HL-60 (cell line): Measurements from ENCODE around the gene SMIM45.

Experiments used
- DNase-seq, 2 experiments: peaks; one replicate each; pipeline ENCODE4 v3.0.0-alpha.2; 2010 to 2020; ENCODE audit warnings: low read depth in 1 of 2, low spot score in 1 of 2
- H3K27ac ChIP-seq: fragments of 250-450 bp; sonication (Bioruptor Pico); replicated peaks from 2 replicates; pipeline ENCODE4 v1.5.1; 2020; ENCODE audit warnings: mild to moderate bottlenecking, moderate library complexity
- H3K27me3 ChIP-seq: fragments of 250-450 bp; sonication (Bioruptor Pico); 2 replicates; pipeline ENCODE4 v1.5.1; 2021; ENCODE audit warnings: mild to moderate bottlenecking, moderate library complexity; ENCODE audit not compliant: insufficient read depth, poor library complexity, severe bottlenecking
- H3K4me3 ChIP-seq: replicated peaks from 2 replicates; pipeline ENCODE4 v1.5.1; 2011; ENCODE audit warnings: mild to moderate bottlenecking, control low read depth, low read length; ENCODE audit not compliant: insufficient read depth
- GABPA ChIP-seq: IDR thresholded peaks from 2 replicates; pipeline ENCODE4 v1.6.1; 2012; ENCODE audit warnings: low read depth
- POLR2AphosphoS5 ChIP-seq: IDR thresholded peaks from 2 replicates; pipeline ENCODE4 v1.6.1; 2012; ENCODE audit warnings: low read depth
- SPI1 ChIP-seq: IDR thresholded peaks from 2 replicates; pipeline ENCODE4 v1.6.1; 2012; ENCODE audit warnings: low read depth, mild to moderate bottlenecking, borderline replicate concordance
- TF ChIP-seq, protein P1 (sequence below): IDR thresholded peaks from 2 replicates; pipeline ENCODE4 v1.6.1; 2012; ENCODE audit warnings: low read depth; ENCODE audit not compliant: insufficient replicate concordance
- TF ChIP-seq, protein P2 (sequence below): IDR thresholded peaks from one replicate; pipeline ENCODE4 v1.5.1; 2011; ENCODE audit warnings: low read length, control low read depth, inconsistent platforms; ENCODE audit not compliant: insufficient read depth

SMIM45 gene

GRCh38 chr22:41991111-41991510, 39.2 kb downstream of the SMIM45 start:
- no peak overlapping the region for H3K27ac ChIP-seq
- DNase-seq, result no peak
- no peaks in the 10 kb centered on the region for H3K27me3 ChIP-seq
- H3K4me3 ChIP-seq, result no peak overlapping the region
- TF ChIP-seq, protein P1, sequence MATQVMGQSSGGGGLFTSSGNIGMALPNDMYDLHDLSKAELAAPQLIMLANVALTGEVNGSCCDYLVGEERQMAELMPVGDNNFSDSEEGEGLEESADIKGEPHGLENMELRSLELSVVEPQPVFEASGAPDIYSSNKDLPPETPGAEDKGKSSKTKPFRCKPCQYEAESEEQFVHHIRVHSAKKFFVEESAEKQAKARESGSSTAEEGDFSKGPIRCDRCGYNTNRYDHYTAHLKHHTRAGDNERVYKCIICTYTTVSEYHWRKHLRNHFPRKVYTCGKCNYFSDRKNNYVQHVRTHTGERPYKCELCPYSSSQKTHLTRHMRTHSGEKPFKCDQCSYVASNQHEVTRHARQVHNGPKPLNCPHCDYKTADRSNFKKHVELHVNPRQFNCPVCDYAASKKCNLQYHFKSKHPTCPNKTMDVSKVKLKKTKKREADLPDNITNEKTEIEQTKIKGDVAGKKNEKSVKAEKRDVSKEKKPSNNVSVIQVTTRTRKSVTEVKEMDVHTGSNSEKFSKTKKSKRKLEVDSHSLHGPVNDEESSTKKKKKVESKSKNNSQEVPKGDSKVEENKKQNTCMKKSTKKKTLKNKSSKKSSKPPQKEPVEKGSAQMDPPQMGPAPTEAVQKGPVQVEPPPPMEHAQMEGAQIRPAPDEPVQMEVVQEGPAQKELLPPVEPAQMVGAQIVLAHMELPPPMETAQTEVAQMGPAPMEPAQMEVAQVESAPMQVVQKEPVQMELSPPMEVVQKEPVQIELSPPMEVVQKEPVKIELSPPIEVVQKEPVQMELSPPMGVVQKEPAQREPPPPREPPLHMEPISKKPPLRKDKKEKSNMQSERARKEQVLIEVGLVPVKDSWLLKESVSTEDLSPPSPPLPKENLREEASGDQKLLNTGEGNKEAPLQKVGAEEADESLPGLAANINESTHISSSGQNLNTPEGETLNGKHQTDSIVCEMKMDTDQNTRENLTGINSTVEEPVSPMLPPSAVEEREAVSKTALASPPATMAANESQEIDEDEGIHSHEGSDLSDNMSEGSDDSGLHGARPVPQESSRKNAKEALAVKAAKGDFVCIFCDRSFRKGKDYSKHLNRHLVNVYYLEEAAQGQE, result no peak
- TF ChIP-seq POLR2AphosphoS5, result no peak
- TF ChIP-seq, protein P2, sequence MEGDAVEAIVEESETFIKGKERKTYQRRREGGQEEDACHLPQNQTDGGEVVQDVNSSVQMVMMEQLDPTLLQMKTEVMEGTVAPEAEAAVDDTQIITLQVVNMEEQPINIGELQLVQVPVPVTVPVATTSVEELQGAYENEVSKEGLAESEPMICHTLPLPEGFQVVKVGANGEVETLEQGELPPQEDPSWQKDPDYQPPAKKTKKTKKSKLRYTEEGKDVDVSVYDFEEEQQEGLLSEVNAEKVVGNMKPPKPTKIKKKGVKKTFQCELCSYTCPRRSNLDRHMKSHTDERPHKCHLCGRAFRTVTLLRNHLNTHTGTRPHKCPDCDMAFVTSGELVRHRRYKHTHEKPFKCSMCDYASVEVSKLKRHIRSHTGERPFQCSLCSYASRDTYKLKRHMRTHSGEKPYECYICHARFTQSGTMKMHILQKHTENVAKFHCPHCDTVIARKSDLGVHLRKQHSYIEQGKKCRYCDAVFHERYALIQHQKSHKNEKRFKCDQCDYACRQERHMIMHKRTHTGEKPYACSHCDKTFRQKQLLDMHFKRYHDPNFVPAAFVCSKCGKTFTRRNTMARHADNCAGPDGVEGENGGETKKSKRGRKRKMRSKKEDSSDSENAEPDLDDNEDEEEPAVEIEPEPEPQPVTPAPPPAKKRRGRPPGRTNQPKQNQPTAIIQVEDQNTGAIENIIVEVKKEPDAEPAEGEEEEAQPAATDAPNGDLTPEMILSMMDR, result no peak
- no peak for TF ChIP-seq GABPA
- TF ChIP-seq SPI1, result no peak

DNA sequence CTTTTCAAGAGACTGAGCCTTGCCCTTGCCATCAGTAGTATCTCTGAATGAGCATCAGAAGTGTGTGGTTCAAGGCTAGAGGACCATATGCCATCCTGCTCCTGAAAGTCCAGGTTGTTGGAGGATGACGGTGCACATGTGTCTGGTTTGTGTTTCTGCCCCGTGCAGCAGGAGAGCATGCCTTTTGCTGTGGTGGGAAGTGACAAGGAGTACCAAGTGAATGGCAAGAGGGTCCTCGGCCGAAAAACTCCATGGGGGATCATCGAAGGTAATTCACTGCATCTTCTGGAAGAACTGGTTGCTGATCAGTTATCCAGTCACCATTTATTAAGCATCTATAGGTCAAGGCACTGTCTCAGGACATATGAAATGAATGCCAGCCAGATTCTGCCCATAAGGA, 40.5 kb downstream of the SMIM45 start:
- H3K4me3 ChIP-seq, result no peak overlapping the region
- TF ChIP-seq POLR2AphosphoS5 (no peak), GABPA (no peak)
- TF ChIP-seq, protein P1, result no peak
- DNase-seq, result no peak
- no peak overlapping the region for H3K27ac ChIP-seq
- H3K27me3 ChIP-seq, result no peaks in the 10 kb centered on the region

DNA sequence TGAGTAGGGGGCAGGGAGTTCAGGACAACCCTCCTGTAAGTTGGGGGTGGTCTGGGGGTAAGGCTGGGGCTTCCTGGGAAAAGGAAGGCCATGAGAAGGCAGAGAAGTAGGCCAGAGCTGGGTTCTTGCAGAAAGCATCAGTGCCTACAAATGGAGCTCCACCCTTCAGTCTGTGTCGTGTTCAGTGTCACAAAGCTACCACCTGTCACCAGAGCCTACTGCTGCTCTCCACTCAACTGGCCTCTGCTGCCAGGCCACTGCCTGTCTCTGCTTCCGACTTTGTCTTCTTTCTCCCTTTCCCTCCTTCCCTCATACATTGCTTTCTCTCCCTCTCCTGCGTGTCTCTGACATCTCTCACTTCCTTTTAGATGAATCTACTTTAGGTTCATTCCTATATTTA, 43.3 kb downstream of the SMIM45 start:
- no peak for DNase-seq
- no peak overlapping the region for H3K4me3 ChIP-seq
- H3K27me3 ChIP-seq, result no peaks in the 10 kb centered on the region
- no peak overlapping the region for H3K27ac ChIP-seq
- TF ChIP-seq SPI1 (no peak), POLR2AphosphoS5 (no peak), GABPA (no peak)
- TF ChIP-seq, protein P2, result no peak
- TF ChIP-seq, protein P1, result no peak

- Histone ChIP-seq H3K4me3 (no peak overlapping the region), H3K27ac (no peak overlapping the region), H3K27me3 (no peaks in the 10 kb centered on the region)
- TF ChIP-seq, protein P2, result no peak
- no peak for TF ChIP-seq SPI1
- no peak for DNase-seq
Observed at GRCh38 chr22:41996826-41997225, 44.9 kb downstream of the SMIM45 start.
